T-helper 2 cell (primary cell): ENCODE data around the gene BUD13.
"Not testable (repeated sequence)": the region's sequence is repeated elsewhere in the genome, so short reads cannot be mapped to it uniquely, and the experiment has no call there.

Source experiments
- DNase-seq, 5 experiments: peaks; one replicate each; pipeline versions ENCODE4 v3.0.0 to v3.0.0-alpha.2; 2012 to 2022

Gene BUD13

DNA sequence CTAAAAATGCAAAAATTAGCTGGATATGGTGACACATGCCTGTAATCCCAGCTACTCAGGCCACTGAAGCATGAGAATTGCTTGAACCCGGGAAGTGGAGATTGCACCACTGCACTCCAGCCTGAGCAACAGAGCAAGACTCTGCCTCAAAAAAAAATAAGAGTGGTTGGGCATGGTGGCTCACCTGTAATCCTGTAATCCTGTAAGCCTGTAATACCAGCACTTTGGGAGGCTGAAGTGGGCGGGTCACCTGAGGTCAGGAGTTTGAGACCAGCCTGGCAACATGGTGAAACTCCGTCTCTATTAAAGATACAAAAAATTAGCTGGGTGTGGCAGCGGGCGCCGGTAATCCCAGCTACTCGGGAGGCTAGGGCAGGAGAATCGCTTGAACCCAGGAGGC lies 16.7 kb downstream of the BUD13 start:
- DNase-seq, result not testable (repeated sequence)

DNA sequence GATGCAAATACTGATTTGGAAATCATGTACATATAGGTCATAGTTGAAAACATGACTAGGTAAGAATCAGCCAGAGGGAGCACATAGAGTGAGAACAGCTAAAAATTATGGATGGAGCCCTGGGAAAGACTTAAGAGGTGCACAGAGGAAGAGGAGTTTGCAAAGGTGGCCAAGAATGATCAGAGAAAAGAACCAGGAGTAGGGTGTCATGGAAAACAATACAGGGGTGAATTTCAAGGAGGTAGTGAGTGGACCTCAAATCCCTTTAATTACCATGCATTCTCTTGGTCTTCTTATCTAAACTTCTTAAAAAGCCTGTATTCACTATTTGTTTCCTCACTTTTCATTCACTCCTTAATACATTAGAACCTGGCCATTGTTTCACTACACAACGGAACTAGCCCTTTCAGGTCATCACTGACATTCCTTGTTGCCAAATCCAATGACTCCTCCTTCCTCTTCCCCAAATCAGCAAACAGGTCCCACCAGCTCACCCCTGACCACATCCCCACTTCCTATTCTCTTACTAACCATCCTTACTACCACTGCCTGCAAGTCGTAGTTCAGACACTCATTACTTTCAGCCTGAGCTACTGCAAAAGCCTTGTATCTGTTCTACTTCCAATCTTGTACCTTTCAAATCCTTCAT lies 22.6 kb downstream of the BUD13 start:
- DNase-seq, result no peak

DNA sequence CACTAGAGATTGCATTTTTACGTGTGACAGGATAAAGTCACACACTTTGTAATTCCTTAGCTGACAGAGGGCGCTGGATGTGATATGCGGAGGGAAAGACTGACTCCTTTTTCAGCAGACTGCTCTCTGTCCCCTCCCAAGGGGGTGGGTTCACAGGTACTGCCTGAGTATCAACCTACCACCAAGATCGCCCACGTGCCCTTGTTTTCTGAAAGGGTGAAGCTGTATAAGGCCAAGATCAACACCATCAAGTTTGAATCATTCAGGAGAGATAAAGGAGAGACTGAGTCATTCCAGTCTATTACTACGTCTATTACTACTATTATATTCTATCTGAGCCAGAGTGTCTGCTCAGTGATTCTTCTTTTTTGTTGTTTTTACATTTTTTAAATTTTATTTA lies 30.7 kb downstream of the BUD13 start:
- DNase-seq, result no peak

DNA sequence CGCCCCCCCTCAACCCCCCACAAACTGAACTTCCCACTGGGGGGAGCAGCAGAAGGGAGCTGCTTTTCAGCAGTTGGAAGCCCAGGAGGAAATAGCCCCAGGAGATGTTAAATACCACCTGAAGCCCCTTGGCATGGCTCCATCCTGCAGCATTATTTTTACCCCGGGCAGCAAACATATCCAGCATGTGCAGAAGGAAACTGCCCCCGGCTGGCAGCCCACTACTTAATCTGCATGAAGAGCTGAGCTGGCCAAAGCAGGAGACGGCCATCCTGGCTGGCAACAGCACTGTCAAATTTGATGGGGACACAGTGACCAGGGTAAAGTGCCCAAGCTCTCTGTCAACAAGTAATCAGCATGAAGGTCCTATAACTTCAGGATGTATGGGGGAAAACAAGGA lies 32.0 kb downstream of the BUD13 start:
- DNase-seq, result no peak

DNA sequence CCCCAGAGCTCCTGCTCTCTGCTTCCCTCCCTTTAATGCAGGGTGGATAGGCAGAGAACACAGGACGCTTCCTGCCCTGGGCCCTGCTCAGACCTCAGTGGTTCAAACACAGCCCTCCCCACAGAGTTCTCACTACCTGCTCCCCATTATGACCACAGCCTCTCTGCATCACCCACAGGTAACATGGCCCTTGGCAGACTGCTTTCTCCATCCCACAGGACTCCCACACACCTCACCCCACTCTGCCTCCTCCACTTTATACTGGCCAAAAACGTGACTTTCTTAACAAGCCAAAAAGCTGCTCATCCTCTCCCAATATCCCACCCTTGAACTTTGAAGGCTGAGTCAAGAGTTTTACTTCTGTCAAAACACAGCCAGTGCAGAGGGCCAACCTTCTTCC lies 33.8 kb downstream of the BUD13 start:
- DNase-seq, result no peak

DNA sequence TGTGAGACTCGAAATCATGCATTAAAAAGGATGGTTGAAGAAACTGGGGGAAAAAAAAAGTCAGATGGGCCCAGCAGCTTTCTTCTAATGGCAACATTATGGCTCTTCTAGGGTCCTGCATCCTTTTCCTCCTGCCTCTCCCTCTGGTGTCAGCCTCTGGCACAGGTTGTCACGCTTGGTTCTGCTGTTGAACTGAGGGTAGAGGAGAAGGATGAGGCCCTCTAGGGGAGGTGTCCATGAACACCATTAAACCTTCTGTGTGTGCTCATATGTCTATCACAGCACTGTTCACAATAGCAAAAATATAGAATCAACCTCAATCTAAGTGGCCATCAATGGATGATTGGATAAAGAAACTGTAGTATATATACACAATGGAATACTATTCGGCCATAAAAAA lies 36.0 kb downstream of the BUD13 start:
- peak in 1 of 5 experiments; percentile 16 for DNase-seq

DNA sequence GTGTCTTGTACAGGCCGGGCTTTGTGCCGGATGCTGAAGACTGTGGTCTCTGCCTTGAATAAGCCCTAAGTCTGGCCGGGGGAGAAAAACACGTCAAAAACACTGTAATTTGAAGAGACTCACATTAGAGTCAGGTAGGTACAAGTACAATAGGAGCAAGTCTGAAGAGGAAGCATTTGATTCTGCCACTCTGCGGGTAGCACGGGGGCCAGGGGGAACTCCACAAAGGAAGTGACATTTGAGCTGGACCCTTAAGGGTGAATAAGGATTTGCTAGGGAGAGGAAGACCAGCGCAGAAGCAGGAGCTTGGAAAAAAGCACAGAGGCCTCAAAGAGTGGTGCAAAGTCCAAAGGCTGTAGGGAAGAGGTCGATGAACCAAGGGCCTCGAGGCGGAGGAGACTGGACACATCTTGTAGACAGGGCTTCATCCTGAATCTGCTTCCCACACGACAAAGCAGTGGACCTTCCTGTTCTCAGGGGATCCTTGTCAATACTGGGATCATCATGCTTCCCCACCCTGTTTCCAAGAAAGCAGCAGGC lies 38.7 kb downstream of the BUD13 start:
- DNase-seq, result no peak

DNA sequence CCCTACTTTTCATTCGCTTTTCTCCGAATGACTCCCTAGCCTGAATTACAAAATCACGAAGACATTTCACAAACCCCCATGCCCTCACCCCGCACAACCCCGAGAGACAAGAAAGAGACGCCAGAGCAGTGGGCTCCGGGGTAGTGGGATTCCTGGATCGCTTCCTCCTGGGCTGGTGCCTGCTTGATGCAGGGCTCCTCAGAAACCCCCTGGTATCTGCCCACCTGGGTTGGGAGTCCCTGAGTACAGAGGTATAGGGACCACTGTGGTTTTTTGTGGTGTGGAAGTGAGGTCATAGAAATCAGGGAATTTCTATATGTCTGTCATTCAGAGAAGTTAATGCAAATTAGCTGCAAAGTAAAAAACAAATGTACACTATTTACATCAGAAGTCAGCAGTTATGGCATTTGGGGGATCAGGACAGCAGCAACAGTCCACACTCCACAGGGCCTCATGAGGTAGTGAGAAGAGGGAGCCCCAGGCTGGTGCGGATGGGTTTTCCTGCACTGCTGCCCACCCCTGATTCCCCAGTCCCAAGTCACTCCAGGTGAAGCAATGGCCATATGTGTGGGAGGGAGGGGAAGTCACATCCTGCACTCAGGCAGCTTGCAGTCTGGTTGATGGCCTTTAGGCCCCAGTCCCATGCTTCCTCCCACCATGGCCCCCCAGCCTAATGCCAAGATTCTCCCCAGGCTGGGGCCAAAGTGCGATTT lies 39.6 kb downstream of the BUD13 start:
- DNase-seq, result no peak

DNA sequence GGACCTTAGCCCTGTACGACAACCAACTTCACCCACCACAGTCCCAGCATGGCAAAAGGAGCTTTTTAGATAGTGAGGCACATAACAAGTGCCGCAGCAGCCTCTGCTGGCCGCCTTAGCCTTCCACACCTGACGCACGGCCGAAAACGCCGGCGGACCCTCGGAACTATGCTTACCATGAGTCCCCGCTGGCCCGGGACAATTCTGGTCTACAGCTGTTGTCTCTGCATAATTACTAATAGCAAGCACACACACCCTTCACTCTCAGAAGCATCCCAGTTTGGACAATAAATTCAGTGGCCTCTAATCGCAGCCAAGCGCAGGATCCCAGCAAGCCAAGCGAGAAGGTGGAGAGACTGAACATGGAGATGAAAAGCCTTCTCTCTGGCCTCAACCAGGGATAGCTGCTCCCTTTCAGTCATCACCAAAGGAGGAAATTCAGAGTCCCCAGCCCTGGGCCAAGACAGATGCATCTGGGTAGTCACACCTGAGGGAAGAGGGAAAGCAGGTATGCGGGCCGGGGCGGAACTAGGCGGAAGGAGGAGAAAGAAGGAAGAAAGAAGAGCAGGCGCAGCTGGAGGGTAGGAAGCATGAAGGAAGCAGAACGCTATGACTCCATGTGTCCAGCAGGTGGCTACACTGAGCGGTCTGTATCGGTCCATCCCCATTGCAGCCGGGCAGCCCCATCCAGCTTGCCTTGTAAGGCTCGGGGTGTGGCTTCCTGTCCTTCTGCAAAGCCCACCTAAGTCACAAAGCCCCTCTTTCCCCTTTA lies 40.3 kb downstream of the BUD13 start:
- DNase-seq, result peak in 4 of 5 experiments; percentile 13 to 55 (median 37)

DNA sequence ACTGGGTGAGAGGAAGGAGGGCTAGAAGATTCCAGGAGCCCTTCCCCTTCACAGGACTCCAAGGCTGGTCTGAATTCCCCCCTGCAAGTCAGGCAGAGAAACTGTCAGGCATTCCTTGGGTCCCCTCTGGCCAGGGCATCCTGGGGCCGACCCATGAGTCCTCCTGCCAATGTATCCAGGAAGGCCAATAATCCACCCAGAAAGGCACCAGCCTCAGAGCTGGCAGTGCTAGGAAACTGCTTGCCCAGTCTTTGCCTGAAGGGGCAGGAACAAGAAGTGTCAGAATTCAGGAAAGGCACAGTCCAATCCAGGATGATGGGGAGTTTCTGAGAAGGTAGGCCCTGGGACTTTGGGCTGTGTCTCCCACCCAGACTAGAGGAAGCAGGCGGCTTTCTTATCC lies 41.0 kb downstream of the BUD13 start:
- no peak for DNase-seq

DNA sequence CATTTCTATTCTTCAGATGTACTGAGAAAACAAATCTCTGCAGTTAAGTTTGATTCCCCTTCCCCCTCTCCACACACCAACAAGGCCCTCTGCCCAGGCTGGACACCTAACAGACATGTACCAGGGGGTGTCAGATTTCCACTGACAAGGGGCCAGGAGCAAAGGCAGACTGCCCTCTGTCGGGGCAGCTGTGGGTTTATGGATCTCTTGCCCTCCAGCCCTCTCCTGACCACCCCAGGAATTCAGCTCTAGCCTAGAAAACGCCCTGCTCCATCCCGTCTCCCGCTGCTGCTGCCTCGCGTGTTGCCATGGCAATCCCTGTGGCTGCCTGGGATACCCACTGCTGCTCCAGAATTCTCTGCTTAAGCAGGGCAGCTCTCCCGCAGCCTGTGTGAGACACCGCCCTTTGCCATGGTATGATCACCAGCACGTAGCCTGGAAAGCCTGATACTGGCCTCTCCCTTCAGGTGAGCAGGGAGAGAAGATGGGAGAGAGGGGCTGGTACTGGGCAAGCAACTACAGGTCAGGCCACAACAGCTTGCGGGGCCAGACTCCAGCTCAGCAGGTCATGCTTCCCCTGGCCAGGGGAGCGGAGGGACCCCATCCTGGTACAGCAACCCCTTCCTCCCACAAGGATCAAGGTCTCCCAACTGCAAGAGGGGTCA lies 41.6 kb downstream of the BUD13 start:
- DNase-seq, result no peak

DNA sequence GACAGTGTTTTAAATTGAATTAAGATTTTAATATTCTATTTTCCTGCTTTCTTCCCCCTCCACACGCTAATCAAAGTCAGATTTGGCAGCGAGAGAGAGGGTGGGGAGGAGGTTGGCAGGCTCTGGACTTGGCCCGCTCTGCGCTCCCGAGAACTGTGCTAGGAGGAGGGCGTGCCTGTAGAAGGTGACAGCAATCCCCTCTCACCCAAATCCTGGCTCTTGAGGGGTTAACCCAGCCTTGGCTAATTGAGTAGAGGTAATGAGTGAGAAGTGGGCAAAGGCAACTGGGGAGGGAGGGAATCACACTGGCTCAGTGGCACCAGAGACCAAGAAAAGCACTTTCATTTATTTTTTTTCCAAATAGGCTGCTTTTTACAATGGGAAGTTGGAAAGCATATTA lies 42.2 kb downstream of the BUD13 start:
- no peak for DNase-seq

DNA sequence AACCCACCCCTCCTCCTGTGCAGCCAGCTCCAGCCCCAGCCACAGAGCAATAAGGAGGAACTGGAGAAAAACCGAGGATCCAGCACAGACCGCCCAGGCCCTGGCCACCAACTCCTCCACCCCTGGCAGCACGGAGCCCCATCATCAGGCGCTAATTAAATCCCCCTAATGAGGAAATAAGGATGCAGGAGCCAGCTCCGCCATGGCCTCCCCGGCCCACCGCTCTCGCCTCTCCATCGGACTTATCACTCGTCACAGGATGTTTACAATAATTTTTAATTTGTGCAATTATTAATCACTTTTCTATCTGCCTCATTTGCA lies 42.6 kb downstream of the BUD13 start:
- DNase-seq, result no peak

DNA sequence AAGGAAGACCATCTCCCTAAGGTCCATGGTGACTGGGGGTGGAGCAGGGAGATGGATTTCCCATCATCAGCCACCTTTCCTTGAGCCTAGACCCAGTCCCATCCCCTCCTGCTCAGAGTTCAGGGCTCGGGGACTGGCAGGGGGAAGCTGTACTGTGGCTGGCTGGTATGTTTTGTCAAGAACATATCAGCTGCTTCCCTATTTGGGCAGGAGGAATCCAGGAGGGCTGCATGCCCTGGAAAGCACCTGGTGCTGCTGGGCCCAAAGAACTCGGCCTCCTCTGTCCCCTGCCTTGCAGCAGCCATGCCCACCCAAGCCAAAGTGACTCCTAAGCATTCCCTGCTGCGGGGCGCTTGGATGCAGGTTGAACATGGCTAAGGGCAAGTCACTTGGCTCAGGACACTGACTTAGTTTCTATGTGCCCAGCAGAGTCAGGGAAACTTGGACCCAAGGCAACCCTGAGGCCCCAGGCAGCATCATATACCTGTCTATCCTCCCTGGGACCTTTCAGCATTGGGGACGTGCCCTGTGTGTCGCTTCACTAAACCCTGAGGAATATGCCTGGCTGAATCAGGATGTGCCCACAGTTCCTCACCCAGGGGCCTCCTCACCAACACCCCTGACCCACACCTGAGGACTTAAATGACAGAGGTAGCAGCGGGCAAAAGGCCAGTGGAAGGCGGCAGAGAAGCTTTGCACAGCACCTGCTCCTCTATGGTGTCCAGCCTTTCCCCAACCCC lies 43.1 kb downstream of the BUD13 start:
- DNase-seq, result no peak

DNA sequence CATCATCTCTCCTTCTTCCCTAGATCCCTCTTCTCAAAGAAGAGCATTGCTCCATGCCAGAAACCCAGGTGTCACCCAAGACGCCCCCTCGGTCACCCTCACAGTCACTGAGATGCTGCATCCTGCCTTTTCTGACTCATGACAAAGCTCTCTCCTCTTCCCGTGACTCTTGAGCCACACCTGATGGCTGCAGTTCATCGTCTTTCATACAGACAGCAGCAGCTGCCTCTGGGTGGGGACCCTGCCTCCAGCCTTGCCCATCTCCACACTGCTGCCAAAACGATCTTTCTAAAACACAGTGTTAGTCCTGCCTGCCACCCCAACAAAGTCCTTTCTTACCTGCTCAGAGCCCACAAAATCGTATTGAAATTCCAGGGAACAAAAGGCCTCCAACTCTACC lies 44.8 kb downstream of the BUD13 start:
- DNase-seq, result no peak

DNA sequence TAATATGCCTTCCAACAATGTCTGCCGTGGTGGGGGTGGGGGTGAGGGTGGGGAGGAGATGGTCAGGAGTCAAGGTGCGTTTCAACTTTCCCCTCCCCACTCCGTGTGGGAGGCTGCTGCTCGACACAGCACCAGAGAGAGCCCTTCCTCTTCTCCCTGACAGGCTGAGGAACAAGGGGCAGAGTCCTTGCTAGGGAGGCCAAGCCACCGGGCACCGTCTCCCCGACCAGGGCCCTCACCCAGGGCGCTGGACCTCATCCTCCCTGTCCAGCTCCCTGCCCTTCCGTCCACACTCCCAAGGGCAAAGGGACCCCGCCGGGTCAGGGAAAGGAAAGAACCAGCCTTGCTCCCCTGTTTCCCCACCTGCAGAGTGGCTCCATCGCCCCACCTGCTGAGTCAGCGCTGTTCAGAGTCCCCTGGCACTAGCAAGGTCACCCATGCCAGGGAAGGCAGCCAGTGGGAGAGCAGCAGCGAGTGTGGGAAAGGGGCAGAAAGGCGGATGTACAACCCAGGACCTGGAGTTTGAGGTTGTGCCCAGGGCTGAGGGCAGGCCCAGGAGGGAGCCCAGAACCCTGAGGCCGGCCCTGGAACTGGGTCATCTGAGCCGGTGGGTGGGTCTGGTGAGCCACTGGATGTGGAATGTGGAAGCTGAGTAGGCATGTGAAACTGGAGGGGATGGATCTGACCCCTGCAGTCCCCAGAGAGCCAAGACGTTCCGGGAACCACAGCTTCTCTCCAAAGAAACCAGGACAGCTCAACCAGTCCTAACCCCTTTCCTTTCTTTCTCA lies 47.2 kb downstream of the BUD13 start:
- DNase-seq, result no peak

DNA sequence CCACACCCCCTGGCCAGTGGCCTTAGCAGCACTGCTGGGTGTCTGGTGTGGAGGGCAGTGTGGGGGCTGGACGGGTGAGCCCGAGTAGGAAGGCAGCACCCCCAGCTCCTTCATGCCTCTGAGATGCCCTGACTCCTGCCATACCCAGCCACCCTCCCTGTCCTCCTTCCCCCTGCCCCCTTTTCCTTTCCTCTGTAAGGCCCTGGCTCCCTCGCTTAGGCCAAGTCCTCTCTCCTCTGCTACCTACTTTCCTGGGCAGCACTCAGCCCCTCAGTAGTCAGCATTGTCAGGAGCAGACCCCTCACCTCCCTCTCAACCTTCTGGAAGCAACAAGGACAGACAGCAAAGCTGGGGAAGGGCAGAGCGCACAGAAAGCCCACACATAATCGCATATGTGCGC lies 48.0 kb downstream of the BUD13 start:
- no peak for DNase-seq

DNA sequence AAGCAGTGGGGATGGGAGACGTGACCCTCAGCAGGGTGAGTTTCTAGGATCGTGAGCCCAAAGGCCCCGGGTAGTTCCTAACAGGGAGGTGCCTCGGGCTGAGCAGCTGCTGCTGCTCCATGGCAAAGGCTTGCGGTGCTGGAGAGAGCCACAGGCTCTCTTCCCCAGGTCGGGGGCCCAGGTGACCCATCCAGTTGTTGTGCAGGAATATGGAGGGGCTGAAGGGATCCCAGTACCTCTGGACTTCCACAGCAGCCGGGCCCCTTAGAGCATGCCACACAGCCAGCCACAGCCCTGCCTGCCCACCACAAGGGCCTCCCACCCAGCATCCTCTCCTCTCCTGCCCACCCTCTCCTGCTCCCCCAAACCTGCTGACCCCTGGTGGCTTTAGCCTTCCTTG lies 49.3 kb downstream of the BUD13 start:
- DNase-seq, result no peak

DNA sequence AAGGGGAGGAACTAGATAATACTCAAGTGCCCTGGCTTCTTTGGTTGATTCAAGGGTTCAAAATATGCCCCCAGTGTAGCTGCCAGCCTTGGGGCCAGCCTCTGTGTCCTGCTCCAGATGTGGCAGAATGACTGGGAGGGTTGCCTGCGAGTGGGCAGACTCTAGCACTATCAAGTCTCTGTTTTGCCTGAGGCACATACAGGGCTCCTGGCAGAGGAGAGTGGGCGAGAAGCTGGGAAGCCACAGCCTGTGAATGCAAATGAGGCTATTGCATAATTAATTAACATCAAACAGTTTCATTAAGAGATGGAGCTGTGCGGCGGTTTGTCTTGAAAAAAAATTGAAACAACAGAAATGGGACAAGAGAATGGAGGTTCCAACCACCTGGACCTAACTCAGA lies 50.8 kb downstream of the BUD13 start:
- no peak for DNase-seq

DNA sequence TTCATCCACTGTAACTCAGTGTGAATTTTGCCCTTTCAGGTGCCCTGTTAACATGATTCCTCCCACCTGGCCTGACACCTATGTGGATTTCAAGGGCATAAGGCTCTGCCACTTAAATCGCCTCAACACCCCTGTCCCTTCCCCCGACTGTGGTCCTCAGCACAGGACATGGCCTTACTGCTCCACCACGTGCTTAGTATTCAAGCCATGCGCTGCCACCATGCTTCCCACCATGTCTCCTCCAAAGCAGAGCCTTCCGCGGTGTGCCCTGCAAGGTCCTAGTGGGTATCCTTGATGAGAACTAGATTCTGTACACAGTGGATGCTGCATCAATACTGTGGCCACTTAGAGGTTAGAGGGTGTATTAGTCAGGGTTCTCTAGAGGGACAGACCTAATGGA lies 51.9 kb downstream of the BUD13 start:
- no peak for DNase-seq

DNA sequence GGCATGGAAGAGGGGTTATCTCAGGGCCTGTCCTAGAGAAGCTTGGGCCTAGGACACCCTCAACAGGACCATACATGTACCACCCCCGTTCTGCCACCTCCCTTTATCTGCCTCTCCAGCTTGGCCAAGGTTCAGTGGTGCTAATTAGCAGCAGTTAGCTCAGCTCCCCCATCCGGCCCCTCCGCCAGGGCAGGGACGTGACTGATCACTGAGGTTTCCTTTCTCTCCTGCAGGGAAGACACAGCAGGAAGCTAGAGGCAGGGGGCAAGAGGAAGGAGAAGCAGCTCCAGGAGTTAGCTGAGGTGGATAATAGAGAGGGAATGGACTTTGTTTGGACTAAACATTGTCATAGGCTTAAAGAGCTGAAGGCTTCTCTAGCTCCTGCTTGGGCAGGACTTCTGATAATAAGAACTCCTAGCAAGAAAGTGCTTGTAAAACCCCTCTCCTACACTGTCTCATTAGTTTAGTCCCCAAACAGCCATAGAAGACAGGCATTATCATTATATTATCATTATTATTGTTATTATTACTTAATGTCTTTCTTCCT lies 53.8 kb downstream of the BUD13 start:
- no peak for DNase-seq
